HG03460 (cell line): ENCODE measurements around the gene CTTNBP2.

Experiments used
- ATAC-seq: cut with Tn5 transposase; IDR thresholded peaks from one replicate; pipeline ENCODE4 v1.9.1; 2021; ENCODE audit not compliant: unreplicated experiment

Gene CTTNBP2

DNA sequence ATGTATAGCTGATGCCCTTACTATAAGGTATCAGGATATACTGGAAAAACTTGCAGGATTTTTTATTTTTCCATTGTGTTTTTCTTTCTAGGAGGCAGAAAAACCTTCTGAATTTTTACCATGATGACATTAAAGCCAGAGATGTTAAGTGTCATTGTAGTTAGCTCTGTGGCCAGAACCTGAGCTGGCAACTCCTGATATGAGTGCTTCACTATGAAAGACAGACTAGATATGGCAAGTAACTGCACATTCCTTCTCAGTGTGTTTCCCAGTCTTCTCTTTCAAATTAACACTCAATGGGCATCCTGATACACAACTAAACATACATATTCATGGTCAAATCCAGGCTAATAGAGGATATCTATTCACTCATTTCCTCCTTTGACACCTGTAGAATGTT, 166.2 kb downstream of the CTTNBP2 start:
- no peak for ATAC-seq

DNA sequence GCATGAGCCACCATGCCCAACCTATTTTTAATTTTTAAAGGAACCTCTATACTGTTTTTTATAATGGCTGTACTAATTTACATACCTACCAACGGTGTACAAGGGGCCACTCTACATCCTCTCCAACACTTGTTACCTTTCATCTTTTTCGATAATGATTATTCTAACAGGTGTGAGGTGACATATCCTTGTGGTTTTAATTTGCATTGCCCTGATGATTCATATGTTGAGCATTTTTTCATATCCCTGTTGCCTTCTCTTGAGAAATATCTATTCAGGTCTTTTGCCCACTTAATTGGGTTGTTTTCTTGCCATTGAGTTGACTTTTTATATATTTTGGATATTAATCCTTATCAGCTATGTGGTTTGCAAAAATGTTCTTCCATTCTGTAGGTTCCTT, 167.0 kb downstream of the CTTNBP2 start:
- ATAC-seq, result peak; percentile 75

DNA sequence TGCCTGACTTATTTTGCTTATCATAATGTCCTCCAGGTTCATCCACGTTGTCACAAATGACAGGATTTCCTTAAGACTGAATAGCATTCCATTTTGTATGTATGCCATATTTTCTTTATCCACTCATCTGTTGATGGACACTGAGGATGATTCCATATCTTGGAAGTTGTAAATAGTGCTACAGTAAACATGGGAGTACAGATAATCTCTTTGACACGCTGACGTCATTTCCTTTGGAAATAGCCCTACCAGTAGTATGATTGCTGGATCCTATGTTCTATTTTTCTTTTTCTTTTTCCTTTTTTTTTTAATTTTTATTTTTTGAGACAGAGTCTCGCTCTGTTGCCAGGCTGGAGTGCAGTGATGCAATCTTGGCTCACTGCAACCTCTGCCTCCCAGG, 167.6 kb downstream of the CTTNBP2 start:
- no peak for ATAC-seq

DNA sequence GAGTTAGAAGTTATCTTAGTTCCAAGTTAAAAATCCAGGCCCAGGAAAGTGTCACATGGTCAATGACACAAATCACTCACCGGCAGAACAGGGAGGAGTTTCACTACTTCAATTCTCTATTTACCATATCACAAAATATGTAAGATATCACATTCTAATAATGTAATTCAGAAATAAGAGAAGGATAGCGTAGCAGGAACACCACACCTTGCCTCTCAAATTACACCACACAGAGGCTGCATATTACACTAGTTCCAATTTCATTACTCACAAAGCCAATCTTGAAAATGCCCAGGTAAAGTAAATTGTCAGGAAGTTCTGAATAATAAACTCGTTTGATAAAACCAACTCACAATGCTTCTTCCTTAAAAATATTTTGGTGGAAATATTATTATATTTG, 169.2 kb downstream of the CTTNBP2 start:
- no peak for ATAC-seq

DNA sequence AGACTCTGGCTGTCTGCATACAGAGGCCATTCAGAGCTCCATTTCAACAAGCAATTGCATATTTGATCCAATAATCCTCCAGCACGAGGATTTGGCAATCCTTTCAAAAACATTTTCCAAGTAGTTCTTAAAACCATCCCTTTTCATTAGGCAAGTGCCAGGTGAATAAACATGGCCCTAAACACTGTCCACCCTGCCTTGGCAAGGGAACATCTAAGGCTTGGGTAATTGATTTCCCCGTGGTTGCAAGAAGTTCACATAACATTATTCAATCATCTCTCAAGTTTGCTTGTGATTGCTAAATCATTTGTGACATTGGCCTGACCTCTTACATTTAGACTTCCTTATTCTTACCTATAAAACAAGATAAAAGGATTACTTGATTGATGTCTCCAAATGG, 175.2 kb downstream of the CTTNBP2 start:
- ATAC-seq, result no peak

DNA sequence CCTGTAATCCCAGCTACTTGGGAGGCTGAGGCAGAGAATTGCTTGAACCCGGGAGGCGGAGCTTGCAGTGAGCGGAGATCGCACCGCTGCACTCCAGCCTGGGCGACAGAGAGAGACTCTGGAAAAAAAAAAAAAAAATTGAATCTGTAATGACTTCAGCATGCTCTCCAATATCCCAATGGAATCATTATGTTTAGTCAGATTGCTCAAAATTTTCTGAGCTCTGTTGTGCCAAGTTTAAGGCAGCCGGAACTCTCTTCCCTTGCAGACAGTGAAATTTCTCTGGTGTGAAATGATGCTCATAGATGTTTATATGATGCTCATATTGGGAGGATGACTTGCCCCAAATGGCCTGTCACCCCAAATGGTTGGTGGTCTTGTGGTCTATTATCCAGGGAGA, 180.9 kb downstream of the CTTNBP2 start:
- no peak for ATAC-seq

DNA sequence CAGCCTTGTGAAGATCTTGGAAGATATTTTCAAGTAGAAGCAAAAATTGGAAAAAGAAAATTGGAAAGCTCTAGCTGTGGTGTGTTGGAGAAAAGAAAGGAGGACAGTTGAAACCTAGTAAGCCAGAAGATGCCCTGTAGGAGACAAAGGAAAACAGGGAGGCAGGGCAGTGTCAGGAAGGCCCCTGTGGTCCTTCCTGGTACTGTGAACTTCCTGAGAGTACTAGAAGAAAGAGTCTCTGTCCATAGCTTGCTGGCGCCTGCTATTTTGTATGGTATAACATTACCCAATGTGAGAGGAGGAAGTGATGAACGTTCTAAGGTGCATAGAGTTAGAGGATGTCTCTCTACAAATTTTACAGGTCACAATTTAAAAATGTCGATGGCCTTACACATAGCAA, 183.1 kb downstream of the CTTNBP2 start:
- no peak for ATAC-seq

DNA sequence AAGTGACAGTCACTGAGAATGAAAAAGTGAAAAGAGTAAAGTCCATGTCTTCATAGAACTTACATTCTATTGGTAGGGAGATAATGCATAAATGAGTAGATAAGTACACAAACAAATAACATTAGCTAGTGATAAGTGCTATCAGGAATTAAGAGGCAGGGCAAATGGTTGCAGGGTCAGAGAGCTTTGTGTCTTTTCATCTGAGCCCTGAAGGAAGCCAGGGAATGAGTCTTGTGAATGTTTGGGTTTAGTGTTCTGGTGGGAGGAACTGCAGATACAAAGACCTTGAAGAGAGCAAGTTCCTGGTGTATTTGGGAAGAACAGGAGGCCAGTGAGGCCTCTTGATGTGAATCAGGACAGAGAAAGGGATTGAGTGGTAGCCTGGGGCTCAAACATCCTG, 183.8 kb downstream of the CTTNBP2 start:
- no peak for ATAC-seq

DNA sequence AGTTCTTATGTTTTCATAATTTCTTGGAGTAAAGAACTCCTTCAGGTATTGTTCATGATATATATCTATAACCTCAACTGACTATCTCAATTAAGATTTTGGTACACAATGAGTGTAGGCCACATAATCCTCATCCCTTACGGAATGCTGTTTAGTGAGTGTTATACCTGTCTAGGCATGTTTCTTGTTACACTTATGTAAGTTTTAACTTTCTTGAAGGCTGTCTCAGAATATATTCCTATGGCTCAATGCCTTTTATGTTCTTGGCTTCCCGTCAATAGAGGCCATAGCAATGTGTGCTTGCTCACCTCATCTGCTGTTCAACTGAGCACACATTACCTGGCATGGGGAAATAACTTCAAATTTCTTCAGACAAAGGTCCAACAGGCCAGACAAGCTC, 185.1 kb downstream of the CTTNBP2 start:
- ATAC-seq, result no peak

DNA sequence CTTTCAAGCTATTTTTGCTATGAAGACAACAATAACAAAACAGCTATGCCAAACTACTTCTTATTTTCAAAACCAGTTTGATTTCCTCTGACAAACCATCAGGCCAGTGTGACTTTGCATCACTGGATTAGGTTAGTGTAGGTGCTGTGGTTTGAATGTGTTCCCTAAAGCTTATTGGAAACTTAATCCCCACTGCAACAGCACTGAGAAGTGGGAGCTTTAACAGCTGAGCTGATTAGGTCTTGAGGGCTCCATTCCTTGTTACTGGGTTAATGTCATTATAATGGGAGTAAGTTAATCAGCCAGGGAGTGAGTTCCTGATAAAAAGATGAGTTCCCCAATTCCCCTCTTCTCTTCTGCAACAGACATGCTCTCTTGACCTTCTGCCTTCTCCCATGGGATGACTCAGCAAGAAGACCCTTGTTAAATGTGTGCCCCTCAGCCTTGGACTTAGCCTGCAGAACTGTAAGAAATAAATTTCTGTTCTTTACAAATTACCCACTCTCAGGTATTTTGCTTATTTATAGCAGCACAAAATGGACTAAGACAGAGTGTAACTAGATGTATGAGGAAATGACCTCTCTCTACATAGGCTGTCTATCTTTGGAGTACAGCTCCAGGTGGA, 186.8 kb downstream of the CTTNBP2 start:
- no peak for ATAC-seq

DNA sequence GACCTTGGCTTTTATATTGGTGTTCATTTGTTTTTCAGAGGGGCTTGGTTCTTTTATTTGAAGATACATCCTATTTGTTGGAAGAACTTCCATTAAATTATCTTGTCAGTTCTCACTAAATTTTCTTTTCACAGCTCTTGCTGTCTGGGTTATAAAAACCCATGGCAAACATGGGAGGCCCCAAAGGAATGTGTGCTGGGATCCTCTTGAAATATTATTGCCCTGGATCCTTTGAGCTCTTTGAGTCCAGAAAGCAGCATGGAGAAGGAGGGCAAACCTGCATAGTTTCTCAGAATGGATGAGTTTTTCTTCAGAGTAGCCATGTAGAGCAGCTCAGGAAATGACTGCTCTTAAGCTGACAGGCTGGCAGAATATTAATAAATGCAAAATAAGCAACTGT, 187.4 kb downstream of the CTTNBP2 start:
- ATAC-seq, result no peak

DNA sequence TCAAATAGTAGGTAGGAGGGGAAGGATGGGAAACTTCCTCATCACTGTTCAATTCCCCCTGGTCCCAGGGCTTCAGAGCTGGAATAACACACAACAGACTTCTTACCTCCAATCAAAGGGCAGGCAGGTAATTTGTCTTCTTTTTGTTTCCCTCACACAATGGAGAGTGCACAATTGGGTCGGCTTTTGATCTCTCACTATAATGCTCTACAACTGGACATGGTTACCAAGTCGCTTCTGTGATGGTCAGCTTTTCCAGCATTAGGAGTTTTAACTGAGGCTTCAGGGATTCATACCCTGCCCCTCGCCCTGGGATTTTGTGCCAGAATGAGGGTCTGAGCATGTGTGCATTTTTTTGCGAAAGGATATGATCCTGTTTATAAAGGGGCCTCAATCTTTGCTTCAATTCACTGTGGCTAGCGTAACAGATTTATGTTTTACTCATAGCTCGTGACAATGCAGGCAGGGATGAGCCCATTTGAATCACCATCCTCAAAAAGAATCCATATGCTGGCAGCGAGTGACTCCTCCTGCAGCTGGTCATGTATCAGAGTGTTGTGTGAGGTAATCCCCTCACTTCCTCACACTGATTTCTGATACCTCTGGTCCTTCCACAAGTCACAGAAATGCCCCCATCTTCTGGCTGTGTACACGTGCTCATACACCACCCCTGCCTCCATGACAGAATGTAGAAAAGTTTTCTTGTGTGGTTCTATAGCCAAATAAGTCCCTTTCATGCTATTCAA, 189.6 kb downstream of the CTTNBP2 start:
- ATAC-seq, result no peak

DNA sequence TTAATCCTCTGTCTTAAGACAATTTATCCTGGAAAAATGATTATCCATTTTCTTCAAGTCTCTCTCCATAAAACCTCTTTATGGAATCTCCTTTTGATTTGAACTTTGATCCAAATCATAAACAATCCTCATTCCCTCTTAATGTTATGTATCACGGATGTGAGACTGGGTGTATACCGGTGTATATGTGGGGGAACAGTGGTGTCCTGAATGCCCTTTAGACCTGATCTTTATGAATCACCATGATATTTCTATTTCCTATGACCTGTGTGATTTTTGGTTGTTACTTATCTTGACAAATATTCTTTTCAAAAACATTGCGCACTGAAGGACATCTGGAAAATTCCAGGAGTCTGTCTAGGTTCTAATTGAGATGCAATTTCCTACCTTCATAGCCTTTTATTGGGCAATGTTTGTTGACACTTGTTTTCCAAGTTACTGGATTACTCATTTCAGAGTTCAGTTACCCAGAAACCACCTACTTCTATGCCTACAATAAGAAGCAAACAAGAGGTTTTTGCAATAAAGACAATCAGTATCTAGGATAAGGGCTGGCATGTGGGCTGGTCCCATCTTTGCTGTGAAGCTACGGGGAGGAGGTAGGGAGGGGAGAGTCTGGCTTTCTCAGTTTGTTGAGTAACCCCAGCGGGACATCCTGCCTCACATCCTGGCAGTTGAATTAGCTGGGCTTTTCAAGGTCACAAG, 190.4 kb downstream of the CTTNBP2 start:
- no peak for ATAC-seq

DNA sequence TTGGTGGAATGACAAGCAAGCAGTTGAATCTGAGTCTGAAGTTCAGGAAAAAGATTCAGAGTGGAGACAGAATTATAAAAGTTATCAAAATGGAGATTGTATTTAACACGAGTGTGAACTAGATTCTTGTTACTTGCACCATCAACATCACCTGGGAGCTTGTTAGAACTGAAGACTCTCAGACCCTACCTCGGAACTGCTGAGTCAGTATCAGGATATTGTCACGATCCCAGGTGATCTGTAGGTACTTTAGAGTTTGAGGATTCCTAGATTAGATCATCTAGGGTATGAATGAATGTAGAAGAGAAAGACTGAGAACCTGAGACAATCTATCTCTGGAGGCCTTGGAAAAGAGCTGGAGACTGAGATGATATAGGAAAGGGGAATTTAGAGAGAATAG, 194.1 kb downstream of the CTTNBP2 start:
- ATAC-seq, result no peak

DNA sequence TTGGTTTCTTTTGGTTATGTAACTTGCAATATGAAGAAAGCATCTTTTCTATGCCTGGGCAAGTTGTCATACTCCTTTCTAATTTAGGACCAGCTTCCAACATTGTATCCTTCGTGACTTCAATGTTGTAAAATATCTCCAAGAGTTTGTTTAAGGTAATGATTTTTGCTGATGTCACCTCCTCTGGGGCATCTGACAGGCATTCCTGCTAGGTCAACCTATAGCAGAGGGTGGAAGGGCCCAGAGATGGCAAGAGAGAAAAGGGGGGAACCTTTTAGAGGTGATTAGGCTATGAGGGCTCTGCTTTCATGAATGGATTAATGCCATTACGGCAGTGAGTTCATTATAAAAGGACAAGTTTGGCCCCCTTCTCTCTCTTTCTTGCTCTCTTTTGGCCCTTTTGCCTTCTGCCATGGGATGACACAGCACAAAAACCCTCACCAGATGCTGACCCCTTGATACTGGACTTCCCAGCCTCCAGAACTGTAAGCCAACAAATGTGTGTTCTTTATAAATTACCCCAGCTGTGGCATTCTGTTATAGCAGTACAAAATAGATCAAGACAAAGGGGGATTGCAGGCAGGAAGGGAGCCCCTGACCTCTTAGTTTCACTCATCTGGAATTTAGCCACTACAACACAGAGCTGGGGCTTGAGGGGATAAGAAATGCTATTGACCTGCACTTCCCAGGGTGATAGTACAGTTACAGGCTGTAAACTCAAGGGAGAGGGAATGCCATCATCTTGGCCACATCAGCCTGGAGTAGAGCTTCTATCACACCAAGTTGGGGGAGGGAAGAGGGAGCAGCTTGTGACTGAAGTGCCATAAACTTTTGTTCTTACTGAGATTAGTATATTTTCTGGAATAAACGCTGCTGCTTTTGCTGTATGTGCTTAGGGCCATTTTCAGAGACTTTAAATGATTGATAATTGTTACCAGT, 197.5 kb downstream of the CTTNBP2 start:
- ATAC-seq, result no peak

DNA sequence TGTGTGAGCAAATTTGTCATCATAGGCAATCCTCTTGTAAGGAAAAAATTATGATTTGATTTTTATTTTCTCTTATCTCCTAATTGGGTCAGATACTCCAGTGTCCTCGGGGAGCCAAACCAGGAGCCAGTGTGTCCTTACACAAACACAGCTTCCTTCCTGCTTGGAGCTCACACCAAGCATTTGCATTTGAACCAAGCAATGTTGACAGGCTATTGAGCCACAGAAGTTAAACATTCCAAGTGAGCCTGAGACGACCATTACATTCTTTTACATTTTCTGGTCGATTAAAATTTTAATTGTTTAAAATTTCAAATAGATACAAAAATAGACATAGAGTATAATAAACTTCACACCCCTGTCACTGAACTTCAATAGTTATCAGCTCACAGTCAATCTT, 198.6 kb downstream of the CTTNBP2 start:
- no peak for ATAC-seq

DNA sequence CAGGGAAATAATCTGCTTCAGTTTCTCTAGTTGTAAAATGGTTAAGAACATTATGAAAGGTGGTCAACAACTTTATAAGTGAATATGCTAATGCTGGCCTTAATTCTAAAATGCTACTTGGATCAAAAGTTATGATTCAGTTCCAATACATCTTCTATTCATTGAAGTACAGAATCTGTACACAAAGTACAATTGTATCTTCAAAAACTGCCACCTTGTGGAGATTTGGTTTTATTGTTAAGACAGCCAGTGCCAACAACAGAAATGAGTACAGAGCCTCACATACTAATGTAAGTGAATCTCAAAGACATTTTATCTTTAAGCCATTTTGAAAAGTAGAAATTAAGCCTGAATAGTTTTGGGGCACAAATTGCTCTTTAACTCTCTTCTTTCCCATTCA, 199.4 kb downstream of the CTTNBP2 start:
- ATAC-seq, result no peak

DNA sequence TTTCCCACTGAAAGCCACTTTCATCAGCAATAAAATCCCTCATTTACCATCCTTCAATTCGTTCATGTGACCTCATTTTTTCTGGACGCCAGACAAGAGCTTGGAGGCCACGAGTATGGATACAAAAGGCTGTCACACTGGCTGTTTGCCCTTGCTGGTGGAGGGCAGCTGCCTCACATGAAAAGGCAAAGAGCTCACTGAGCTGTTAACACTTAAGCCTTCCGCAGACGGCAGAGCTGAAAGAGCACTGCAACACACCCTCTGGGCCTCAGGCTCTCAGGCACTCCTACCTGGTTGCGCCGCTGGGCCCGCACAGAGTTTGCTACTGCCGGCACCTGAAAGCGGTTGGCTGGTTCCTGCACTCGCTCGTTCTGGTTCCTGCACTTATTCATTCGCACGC, 199.9 kb downstream of the CTTNBP2 start:
- ATAC-seq, result no peak

DNA sequence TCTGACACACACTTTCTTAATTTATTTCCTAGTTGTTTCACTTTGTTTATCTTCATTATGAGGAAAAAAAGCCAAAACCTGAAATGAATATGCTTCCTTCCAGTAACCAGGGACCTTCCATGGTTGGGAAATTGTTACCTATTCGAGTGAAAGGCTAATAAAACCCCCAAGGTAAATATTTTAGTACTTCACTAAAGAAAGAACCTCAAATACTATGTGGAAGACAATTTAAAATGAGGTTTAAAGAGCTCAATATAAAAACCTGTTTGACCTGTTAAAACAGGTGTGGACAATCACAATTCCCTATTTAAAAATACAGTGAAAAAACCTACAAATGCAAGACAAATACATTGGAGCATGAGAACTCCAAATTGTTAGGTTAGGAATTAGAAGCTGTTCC, 200.8 kb downstream of the CTTNBP2 start:
- ATAC-seq, result no peak

DNA sequence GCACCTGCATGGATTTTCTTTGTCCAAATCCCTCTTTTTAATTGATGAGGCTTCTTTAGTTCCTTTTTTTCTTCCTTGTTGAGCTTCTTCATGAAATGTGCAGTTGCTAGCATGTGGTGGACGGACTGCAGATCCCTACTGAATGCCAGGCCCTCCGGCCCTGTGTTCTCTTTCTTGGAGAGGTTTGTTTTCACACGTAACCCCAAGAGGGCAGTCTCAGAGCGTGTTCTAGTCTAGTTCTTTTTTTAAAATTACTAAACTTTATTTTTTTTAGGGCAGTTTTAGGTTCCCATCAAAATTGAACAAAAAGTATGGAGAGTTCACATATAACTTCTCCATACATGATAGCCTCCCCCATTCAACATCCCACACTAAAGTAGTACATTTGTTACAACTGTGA, 203.4 kb downstream of the CTTNBP2 start:
- ATAC-seq, result no peak

DNA sequence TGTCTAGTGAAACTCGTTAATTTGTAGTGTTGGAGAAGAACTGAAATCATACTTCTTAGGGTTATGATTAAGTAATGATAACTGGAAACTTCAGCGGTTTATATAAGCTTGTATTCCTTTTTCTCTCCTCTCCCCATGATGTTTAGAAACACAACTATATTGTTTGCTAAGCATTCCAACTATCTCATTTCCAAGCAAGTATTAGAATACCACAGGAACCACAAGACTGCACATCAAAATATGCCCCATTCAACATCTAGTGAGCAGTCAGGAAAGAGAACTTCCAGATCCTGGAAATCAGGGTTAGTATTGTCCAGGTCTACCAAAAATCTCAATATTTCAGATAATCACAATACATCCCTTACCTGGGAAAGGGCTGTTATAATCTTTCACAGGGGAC, 205.8 kb downstream of the CTTNBP2 start:
- no peak for ATAC-seq
